HG03097 (cell line): Measurements from ENCODE around the gene FBXO10.

Source experiments
- ATAC-seq: cut with Tn5 transposase; IDR thresholded peaks from one replicate; pipeline ENCODE4 v1.9.1; 2021; ENCODE audit not compliant: unreplicated experiment, low FRiP score

FBXO10 gene

GRCh38 chr9:37551888-37552287 lies 24.3 kb downstream of the FBXO10 start:
- ATAC-seq = no peak

- ATAC-seq = no peak
Observed at GRCh38 chr9:37551468-37551867, 24.7 kb downstream of the FBXO10 start.

GRCh38 chr9:37550781-37551180 lies 25.4 kb downstream of the FBXO10 start:
- ATAC-seq = no peak

GRCh38 chr9:37549527-37549926 lies 26.7 kb downstream of the FBXO10 start:
- ATAC-seq = no peak

GRCh38 chr9:37547328-37547878 lies 28.8 kb downstream of the FBXO10 start:
- ATAC-seq = no peak

- ATAC-seq = no peak
Observed at GRCh38 chr9:37543468-37543867, 32.7 kb downstream of the FBXO10 start.

- ATAC-seq = no peak
Observed at GRCh38 chr9:37542895-37543294, 33.3 kb downstream of the FBXO10 start.

GRCh38 chr9:37542488-37542887 lies 33.7 kb downstream of the FBXO10 start:
- no peak for ATAC-seq

- ATAC-seq = no peak
Observed at GRCh38 chr9:37541465-37541864, 34.7 kb downstream of the FBXO10 start.

GRCh38 chr9:37540634-37541033 lies 35.5 kb downstream of the FBXO10 start:
- ATAC-seq = no peak

- ATAC-seq = no peak
Observed at GRCh38 chr9:37539634-37540033, 36.5 kb downstream of the FBXO10 start.

- no peak for ATAC-seq
Observed at GRCh38 chr9:37538099-37538498, 38.1 kb downstream of the FBXO10 start.

- no peak for ATAC-seq
Observed at GRCh38 chr9:37534901-37535300, 41.3 kb downstream of the FBXO10 start.

GRCh38 chr9:37534412-37534811 lies 41.8 kb downstream of the FBXO10 start:
- ATAC-seq = no peak

- no peak for ATAC-seq
Observed at GRCh38 chr9:37531699-37532098, 44.5 kb downstream of the FBXO10 start.

- no peak for ATAC-seq
Observed at GRCh38 chr9:37528652-37529471, 47.3 kb downstream of the FBXO10 start.

- no peak for ATAC-seq
Observed at GRCh38 chr9:37523916-37524315, 52.3 kb downstream of the FBXO10 start.

- ATAC-seq = no peak
Observed at GRCh38 chr9:37522971-37523370, 53.2 kb downstream of the FBXO10 start.

GRCh38 chr9:37521111-37521510 lies 55.1 kb downstream of the FBXO10 start:
- no peak for ATAC-seq

- ATAC-seq = no peak
Observed at GRCh38 chr9:37520641-37521040, 55.5 kb downstream of the FBXO10 start.

- no peak for ATAC-seq
Observed at GRCh38 chr9:37517923-37518322, 58.3 kb downstream of the FBXO10 start.

GRCh38 chr9:37515620-37516258 lies 60.4 kb downstream of the FBXO10 start:
- no peak for ATAC-seq
